Stimulated activated CD8-positive, alpha-beta memory T cell treated with anti-CD3 and anti-CD28 coated beads, Interleukin-2, amount 100 ng/mL, for 1 hour (primary cell): ENCODE results near the gene NDUFB10.

Experiments used
- DNase-seq, 2 donors: peaks; one replicate each; pipeline ENCODE4 v3.0.0-alpha.2; 2020; ENCODE audit warnings: low read depth in 2 of 2

The NDUFB10 gene

DNA sequence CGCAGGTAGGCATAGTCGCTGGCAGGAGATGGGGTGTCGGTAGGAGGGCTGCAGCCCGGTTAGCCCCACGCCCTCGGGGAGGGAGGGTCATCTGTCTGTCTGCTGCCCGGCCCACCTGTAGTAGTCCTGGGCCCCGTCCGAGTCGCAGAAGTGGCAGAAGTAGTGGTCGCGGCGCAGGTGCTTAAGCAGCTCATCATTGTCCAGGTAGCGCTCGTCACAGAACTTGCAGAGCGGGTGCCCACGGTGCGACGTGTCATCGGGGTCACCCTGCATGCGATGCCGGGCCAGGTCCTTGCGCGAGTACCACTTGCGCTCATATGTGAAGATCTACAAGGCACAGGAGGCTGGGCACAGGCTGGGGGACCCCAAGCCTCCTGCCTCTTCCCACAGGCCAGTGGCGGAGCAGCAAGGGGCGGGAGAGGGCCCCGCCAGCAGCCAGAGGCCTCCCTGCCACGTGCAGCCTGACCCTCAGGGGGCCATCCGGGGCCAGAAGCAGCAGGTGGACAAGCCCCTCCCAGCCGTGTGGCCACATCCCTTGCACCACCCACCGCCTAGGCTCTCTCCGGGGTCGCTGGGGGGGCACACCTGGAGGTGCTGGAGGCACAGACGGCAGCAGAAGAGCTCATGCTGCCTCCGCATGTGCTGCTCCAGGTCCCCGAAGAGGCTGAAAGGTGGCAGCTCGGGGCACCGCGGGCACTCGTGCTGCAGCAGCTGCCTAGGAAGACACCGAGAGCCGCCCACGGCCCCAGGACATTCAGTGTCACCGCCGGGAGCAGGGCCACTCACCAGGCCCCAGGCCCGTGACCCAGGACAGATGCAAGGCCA is 43.3 kb downstream of the NDUFB10 start:
- DNase-seq = no peak

DNA sequence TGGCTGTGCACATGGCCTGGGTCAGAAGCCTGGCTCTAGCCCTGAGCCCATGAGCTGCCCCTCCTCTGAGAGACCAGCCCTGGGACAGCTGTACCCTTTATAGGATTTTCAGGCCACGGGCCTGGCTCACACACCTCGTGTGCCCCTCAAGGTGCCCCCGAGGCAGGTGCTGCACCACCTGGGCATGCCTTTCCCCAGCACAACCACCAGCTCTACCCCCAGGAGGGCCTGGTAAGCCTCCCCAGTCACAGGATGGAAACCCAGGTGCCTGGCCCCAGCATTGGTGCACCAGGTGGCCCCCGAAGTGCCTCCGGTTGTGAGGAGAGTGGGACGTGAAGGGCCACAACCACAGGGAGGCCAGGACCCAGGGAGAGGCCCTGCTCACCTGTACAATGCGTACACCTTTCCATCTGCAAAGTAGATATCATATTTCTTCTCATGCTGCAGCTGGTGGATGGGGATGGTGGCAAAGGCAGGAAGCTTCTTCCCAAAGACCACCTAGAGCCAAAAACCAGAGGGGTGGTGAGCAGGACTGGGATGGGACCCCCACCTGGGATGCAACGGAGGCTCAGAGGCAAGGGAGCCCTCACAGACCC is 44.0 kb downstream of the NDUFB10 start:
- no peak for DNase-seq

DNA sequence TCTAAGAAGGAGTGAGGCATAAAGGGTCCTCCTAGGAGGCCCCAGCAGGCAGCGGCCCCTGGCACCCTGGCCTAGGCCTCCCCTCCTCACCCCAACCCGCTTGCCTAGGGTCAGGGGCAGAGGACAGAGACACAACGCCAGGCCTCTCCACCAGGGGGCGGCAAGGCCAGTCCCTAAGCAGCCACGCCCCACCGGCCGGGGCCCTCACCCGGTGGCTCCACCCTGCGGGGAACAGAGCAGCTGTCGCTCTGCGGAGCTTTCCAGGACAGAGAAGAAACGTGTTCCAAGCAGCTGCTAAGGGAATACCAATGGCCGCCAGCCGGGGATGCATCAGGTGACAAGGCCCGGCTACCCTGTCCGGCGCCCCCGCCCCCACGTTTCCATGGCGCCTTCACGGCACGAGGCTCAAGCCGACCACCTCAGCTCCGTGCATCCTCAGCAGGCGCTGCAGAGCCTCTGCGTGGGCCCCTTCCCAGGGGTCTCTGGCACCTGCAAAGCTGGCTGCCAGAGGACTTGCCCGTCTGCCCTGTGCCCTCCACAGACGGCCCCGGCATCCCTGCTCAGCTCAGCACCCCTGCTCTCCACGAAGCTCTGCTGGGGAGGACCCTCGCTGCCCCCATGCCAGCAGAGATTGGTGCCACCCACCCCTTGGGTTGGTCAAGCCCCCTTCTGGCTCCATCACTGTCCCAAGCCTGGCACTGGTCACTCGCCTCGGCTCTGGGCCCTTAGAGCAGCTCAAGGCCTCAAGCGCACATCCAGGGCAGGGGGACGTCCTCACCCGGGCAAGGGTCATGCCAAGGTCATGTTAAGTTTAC is 44.7 kb downstream of the NDUFB10 start:
- DNase-seq = peak; percentile 66 to 74

DNA sequence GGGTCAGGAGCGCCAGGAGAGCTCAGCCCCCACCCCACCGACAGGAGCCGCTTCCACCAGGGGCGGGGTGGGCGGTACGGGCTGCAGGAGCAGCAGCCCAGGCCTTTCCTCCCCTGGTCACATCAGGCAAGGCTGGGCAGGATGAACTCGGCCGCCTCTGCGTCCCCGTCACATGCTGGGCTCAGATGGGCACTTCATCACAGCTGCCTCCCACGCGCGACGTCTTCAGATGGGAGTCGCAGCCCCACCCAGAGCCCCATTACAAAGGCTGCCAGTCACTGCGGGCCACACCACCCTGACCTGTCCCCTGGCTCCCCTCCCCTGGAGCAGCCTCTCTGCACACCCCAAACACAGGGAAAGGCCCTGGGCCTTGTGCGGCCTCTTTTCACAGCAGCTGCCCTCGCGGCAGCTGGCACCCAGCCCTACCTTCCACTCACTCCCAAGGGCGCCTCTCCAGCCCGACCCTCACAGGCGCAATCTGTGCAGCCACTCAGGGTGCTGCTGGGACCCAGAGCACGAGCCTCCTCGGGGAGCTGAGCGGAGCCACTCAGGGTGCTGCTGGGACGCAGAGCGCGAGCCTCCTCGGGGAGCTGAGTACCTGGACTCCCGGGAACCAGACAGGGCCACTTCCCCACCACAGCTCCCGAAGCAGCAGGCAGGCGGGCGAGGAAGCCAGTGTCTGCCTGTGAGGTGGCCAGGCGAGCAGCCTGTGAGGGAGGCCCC is 45.6 kb downstream of the NDUFB10 start:
- no peak for DNase-seq

DNA sequence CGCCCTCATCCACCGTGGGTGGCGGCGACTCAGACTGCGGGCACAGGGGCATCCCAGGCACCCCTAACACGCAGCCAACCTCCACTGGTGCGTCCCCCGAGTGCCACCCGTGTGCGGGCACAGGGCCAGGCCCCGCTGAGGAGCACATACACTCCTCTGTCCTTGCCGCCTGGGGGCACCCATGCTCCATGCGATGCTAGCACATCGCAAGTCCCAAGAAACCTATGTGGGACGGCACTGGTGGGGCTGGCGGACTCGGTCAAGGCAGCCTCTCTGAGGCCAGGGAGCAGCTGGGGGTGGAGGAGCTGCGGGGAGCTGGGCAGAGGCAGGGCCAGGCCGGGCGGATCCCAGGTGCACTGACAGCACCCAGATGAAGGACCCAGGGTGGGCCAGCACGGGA is 46.3 kb downstream of the NDUFB10 start:
- DNase-seq = no peak

DNA sequence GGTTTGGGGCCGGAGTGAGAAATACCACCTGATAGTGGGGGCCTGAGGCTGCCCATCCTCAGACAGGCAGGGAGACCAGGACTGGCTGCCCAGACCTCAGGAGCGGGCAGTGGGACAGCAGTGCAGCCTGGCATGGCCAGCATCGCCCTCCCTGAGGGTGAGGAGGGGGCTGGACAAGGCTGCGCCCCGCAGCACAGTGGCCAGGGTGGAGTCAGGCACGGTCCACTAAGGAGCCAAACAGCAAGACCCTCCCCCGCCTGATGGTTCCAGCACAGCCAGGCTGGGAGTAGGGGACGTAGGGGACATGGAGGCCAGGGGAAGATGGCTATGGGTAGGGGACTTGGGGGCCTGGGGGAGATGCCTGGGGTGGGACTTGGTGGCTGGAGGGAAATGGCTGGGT is 47.0 kb downstream of the NDUFB10 start:
- no peak for DNase-seq

DNA sequence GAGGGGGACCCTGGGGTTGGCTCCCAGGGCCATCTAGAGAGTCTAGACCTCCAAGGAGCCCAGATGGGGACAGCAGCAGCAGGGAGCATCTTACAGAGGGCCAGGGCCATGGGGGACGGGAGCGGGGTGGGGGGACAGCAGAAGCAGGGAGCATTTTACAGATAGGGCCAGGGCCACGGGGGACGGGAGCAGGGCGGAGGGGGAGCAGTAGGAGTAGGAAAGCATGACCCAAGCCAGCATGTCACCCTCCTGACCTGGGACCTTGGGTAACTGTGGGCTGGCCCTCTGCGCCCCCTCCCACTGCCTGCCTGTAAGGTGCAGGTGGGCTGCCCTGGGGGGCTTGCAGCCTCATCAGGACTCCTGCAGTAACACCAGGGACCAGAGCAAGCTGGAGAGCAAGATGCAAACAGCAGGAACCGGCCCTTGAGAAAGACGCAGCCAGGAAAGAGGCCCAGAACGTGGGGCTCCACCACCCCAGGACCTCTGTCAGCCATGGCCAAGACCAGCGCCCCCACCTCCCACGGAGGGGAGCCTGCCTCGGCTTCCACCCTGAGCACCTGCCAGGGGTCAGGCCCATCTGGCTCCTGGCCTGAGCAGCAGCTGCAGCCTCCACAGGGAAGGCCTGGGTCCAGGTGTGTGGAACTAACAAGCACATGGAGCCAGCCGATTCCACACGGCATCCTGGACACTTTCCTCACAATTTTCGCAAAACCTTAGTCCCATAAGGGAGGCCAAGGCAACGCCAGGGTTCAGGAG is 47.9 kb downstream of the NDUFB10 start:
- no peak for DNase-seq

DNA sequence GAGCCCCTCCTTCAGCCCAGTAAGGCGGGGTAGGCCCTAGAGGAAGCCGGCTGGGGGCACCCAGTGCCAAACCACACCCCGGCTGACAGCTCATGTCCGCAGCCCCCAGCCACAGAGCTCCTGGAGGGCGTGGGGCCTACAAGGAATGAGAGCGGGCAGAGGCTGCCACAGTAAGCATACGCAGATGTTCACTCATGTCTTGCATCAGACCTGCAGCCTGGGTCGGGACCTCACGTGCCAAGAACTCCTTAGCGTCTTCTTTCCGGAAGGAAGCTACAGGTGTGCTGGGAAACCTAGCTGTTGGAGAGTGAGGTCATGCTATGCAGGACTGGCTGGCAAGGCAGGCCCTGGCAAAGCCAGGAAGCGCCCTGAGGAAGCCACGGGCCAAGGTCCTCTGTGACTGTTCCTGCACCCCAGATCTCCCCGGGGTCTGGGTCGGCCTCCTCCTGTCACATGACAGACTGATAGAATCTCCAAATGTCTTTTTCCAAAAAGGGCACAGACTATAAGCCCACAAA is 48.7 kb downstream of the NDUFB10 start:
- DNase-seq = no peak

DNA sequence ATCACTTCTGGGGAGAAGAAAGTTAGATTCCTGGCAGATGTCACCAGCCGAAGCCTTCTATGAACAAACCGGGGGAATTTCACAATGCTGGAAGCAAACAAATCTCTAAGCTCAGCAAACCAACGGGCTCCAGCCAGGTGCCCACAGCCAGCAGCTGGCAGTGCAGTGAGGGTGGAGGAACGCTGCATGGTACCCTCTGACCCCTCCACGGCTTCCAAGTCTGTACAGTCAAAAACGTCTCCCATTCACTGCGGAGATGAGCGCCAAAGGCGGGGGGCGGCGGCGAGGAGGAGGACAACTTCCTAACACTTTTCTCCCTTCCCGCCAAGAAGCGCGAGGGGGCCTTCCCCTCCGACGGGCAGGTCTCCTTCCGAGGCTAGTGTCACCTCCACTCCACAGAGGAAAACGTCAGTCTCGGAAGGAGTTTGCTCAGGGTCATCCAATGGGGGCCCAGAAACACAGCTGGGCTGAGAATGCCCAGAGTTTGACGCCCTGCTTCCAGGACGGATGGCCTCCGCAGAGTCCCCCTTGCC is 49.4 kb downstream of the NDUFB10 start:
- DNase-seq = no peak

DNA sequence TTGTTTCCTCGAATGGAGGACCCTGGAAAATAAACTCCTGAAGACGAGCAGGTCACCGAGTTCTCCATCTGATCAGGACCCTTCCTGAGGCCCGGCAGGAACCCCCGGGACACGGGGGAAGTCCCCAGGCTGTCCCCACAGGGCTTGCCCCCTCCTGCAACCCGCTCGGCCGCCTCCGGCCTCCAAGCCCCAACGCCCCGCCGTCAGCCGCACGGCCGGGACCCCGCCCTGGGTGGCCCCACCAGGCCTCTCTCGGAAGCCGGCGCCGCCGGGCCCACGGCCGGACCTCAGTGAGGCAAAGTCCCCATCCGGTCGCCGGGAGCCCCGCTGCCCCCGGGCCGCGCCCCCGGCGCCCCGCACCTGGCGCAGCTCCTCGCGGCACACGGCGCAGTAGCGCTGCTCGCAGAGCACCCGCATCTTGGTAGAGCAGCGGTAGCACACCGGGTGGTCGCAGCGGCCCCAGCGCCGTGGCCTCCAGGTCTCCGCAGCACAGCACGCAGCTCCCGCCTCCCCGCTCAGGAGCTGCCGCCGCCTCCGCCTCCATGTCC is 49.9 kb downstream of the NDUFB10 start:
- DNase-seq = no peak

DNA sequence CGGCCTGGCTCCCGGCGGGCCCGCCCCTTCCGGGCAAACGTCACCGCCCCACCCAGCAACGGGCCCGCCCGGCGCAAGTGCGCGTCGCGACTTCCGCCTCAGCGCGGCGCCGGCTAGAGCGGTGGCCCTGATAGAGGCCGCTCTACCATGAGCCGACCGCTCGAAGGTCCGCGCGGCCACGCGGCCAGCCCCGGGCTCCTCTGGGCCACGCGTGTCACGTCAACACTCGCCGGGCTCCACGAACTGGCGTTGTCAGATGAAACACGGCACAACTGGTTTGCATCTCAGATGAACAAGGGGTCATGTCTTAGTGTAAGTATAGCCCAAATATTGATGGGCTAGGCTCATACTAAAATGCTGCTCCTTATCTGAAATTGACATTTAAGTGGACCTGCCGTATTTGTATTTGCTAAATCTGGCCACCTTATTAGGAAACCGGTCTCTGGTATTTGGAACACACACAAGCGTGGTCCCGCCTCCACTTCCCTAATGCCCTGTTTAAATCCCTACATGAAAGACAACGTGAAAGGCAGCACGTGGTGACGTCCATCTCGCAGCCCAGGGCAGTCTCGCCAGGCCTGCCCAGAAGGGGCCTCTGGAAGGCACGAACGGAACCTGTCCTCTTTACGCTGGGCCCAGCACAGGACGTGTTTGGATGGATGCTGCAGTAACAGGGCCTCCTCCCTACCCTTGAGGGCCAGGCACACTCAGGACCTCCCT is 50.6 kb downstream of the NDUFB10 start, which contains the start of gene ZNF598:
TSS of gene ZNF598 (minus strand) at position 31 of the 720 bp plus-strand sequence.
- peak; percentile 55 to 68 for DNase-seq
